Neutrophil (primary cell): ENCODE data around the gene TRIOBP.

Experiments used
- H3K27ac ChIP-seq: fragments of 200-600 bp; sonication (generic); 2 replicates; pipeline ENCODE4 v1.5.1; 2016; ENCODE audit warnings: mild to moderate bottlenecking, moderate library complexity
- H3K27me3 ChIP-seq: fragments of 200-600 bp; sonication (generic); 2 replicates; pipeline ENCODE4 v1.6.0; 2016; ENCODE audit warnings: mild to moderate bottlenecking
- H3K36me3 ChIP-seq: fragments of 200-600 bp; sonication (generic); 2 replicates; pipeline ENCODE4 v1.5.1; 2017
- H3K4me1 ChIP-seq, 2 experiments: fragments of 200-600 bp in 1 of 2; sonication (generic) in 1 of 2; 1 replicate in 1 of 2; 2 replicates in 1 of 2; pipeline versions ENCODE4 v1.5.1 to v1.6.1; 2013 to 2016; ENCODE audit warnings: low read depth in 1 of 2, low read length in 1 of 2, mild to moderate bottlenecking in 1 of 2, moderate library complexity in 1 of 2; ENCODE audit not compliant: control insufficient read depth in 1 of 2, insufficient read depth in 1 of 2
- H3K4me3 ChIP-seq, 2 experiments: fragments of 200-600 bp in 1 of 2; sonication (generic) in 1 of 2; 1 replicate in 1 of 2; 2 replicates in 1 of 2; pipeline ENCODE4 v1.5.1; 2013 to 2016; ENCODE audit warnings: low read depth in 1 of 2, low read length in 1 of 2, mild to moderate bottlenecking in 1 of 2, moderate library complexity in 1 of 2
- H3K9me3 ChIP-seq: fragments of 200-600 bp; sonication (generic); 2 replicates; pipeline ENCODE4 v1.5.1; 2016
- CTCF ChIP-seq: fragments of 200-600 bp; sonication (generic); IDR thresholded peaks from 2 replicates; pipeline ENCODE4 v1.5.1; 2016; ENCODE audit warnings: antibody characterized with exemption

Gene TRIOBP

GRCh38 chr22:37749831-37750595, 53.2 kb downstream of the TRIOBP start:
- H3K4me3 ChIP-seq: no peak overlapping the region
- H3K27me3 ChIP-seq: no peaks in the 10 kb centered on the region
- no peak for TF ChIP-seq CTCF
- no peak overlapping the region for H3K27ac ChIP-seq
- H3K36me3 ChIP-seq: peaks cover 39% of the 10 kb centered on the region
- H3K4me1 ChIP-seq: peaks cover 28 to 34% of the 10 kb centered on the region in 2 experiments
- H3K9me3 ChIP-seq: no peaks in the 10 kb centered on the region

GRCh38 chr22:37750596-37751162, 53.8 kb downstream of the TRIOBP start:
- Histone ChIP-seq H3K4me3 (no peak overlapping the region), H3K4me1 (peaks cover 22 to 27% of the 10 kb centered on the region in 2 experiments), H3K9me3 (no peaks in the 10 kb centered on the region), H3K36me3 (peaks cover 45% of the 10 kb centered on the region), H3K27ac (no peak overlapping the region), H3K27me3 (no peaks in the 10 kb centered on the region)
- TF ChIP-seq CTCF: no peak

- Histone ChIP-seq H3K4me3 (no peak overlapping the region), H3K36me3 (peaks cover 55% of the 10 kb centered on the region), H3K27ac (no peak overlapping the region), H3K4me1 (peaks cover 22 to 24% of the 10 kb centered on the region in 2 experiments), H3K27me3 (no peaks in the 10 kb centered on the region), H3K9me3 (no peaks in the 10 kb centered on the region)
- TF ChIP-seq CTCF: no peak
These were observed 54.8 kb downstream of the TRIOBP start for GRCh38 chr22:37751449-37752188.

GRCh38 chr22:37752189-37753087, 55.6 kb downstream of the TRIOBP start:
- Histone ChIP-seq H3K9me3 (no peaks in the 10 kb centered on the region), H3K27ac (peak overlapping the region; percentile 52), H3K36me3 (peaks cover 63% of the 10 kb centered on the region), H3K4me1 (peaks cover 15% of the 10 kb centered on the region in 2 experiments), H3K4me3 (no peak overlapping the region), H3K27me3 (no peaks in the 10 kb centered on the region)
- TF ChIP-seq CTCF: no peak

- Histone ChIP-seq H3K36me3 (peaks cover 76% of the 10 kb centered on the region), H3K27ac (no peak overlapping the region), H3K4me1 (peaks cover 2% of the 10 kb centered on the region in 2 experiments), H3K4me3 (no peak overlapping the region), H3K27me3 (no peaks in the 10 kb centered on the region), H3K9me3 (no peaks in the 10 kb centered on the region)
- TF ChIP-seq CTCF: no peak
These were observed 56.9 kb downstream of the TRIOBP start for GRCh38 chr22:37753746-37754145.
